Measurements from ENCODE around the gene GPS2.

- TF ChIP-seq, protein P1, sequence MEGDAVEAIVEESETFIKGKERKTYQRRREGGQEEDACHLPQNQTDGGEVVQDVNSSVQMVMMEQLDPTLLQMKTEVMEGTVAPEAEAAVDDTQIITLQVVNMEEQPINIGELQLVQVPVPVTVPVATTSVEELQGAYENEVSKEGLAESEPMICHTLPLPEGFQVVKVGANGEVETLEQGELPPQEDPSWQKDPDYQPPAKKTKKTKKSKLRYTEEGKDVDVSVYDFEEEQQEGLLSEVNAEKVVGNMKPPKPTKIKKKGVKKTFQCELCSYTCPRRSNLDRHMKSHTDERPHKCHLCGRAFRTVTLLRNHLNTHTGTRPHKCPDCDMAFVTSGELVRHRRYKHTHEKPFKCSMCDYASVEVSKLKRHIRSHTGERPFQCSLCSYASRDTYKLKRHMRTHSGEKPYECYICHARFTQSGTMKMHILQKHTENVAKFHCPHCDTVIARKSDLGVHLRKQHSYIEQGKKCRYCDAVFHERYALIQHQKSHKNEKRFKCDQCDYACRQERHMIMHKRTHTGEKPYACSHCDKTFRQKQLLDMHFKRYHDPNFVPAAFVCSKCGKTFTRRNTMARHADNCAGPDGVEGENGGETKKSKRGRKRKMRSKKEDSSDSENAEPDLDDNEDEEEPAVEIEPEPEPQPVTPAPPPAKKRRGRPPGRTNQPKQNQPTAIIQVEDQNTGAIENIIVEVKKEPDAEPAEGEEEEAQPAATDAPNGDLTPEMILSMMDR (IDR thresholded peaks at IDR 0.05), result no peak
- no peak for TF ChIP-seq EZH2 (IDR thresholded peaks at IDR 0.05; ENCODE audit: borderline replicate concordance, insufficient read depth, low read depth, low read length, poor library complexity, severe bottlenecking)
Measured at GRCh38 chr17:7332111-7332510, 17.0 kb upstream of the GPS2 start.
